HG03280 (cell line): ENCODE data around the gene TUFT1.
"Not testable (repeated sequence)": the region's sequence is repeated elsewhere in the genome, so short reads cannot be mapped to it uniquely, and the experiment has no call there.

Experiments
- ATAC-seq: cut with Tn5 transposase; IDR thresholded peaks from one replicate; pipeline ENCODE4 v1.9.1; 2021; ENCODE audit warnings: mild to moderate bottlenecking, moderate library complexity; ENCODE audit not compliant: unreplicated experiment

The TUFT1 gene

DNA sequence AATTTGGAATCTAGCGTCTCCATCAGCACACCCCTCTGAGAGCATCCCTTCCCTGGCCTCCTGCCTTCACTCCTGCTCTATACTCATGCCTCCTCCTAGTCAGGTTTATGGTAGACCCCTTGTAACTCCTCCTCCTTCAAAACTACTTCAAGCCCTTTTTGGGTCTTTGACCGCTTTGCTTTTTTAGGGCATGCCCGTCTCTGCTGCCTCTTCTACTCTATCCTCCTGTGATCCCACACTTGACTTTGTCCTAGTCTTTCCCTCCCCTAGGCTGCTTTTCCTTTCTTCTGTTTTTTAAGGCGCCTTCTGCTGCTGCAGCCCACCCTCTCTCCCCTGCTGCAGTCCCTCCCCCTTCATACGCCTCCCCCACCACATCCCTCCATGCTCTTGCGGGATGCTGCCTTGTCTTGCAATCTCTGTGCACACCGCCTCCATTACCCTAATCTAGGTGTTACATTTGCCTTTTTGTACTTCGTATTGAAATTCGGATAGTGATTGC, 73.2 kb downstream of the TUFT1 start:
- no peak for ATAC-seq

DNA sequence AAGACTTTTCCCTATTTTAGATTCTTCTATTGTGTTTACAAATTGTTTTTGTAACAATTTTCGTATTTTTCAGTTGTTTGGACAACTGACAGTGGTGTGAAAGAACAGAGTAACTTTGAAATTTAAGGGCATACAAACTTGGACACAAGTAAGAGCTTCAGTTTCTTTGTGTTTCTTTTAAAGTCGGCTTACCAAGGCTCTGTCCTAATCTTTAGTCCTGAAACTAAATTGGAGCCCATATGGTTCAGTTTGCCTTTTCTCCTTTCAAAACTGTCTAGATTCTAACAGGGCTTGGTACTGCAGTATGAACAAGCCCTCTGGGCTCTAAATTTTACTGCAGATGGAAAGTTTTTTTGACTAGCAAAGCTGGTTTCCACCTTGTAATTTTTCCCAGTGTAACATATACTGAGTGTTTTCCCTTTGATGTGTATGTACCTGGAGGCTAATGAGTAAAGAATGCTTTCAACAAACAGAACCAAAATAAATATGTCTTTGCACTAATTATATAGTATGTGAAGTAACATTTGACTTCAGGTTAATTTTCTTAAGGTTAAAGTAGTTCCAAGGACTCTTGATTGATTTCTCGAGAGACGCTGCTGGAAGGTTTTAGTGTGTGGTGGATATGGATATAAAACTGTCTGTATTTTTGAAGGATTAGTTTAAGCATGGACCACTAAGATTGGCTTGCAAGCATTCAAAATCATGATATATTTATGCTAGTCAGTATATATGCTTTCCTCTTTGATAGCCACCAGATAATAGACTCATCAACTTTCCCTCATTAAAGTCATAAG, 75.8 kb downstream of the TUFT1 start:
- no peak for ATAC-seq

DNA sequence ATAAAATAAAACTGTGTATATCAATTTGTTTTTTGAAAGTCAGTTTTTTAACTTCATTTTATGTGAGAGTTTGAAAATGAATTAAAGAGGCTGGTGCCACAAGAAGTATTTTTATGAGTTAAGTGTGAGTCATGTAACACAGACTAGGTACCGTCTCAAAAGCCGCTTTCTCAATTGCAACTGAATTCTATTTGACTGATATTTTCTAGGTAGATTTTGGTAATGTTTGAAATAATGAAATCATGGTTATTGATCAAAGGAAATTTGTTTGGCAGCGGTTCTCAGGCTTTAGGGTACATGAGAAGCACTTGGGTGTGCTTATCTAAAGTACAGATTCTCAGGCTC, 76.4 kb downstream of the TUFT1 start:
- ATAC-seq, result no peak

GRCh38 chr1:151618003-151618402, 77.9 kb downstream of the TUFT1 start:
- ATAC-seq, result no peak

DNA sequence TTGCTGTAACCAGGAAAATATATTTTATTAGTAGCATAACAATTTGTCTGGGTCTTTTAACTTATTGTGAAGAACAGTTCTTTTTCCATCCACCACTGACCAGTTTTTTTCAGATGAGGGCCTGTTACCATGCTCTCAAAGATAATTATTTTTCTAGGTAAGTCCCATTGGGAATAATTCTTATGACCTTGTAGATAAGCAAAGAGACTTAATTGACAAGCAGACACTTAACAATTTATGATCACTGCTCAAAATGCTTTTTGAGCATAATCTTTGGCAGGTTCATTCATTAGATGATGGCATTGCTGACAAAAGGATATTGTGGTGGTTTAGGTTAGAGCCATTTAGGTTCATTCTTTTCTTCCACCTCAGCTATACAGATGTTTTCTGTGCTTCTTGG, 78.4 kb downstream of the TUFT1 start:
- no peak for ATAC-seq

DNA sequence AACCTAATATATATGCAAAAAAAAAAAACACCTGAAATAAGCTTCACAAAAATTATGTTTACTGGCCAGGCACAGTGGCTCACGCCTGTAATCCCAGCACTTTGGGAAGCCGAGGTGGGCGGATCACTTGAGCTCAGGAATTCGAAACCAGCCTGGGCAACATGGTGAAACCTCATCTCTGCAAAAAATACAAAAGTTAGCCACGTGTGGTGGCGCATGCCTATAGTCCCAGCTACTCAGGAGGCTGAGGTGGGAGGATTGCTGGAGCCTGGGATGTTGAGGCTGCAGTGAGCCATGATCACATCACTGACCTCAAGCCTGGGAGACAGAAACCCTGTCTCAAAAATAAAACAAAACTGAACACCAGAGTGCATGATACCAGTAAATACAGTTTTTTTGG, 78.9 kb downstream of the TUFT1 start:
- ATAC-seq, result not testable (repeated sequence)

- ATAC-seq, result no peak
These were observed 79.5 kb downstream of the TUFT1 start for GRCh38 chr1:151619489-151620093.

GRCh38 chr1:151620286-151620685, 80.2 kb downstream of the TUFT1 start:
- ATAC-seq, result no peak

DNA sequence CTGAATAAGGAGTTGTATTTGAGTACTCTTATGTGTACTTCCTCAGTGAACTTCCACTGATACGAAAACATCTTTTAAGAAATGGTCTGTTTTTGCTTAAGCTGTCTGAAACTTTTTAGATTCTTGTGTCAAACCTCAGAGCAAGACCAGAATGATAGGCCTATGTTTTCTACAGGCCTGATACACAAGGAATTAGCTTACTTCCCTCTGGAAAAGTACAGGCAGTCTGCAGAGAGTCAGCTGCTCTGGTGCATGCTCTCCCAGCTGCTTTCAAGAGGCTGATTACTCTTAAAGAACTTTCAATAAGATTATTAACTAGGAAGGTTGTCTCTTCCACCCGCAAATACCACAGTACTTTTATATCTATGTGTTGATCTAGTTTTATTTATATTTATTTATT, 81.2 kb downstream of the TUFT1 start:
- no peak for ATAC-seq

DNA sequence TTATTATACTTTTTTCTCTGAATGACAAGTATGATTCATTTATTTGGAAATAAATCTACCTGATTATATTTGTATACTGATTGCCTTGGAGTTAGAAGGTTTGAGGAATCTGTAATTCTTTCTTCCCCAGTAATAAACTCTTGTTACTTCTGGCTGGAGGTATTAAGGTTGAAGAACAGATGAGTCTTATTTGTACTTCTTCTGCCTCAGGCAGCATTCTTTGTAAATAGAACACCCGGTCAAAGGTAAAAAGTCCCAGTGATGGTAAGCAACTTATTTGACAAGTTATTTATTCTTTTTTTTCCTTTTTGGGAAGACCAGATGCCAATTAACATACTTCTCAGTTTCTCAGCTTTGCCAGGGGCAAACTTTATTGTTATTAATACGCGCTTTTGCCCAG, 84.7 kb downstream of the TUFT1 start:
- no peak for ATAC-seq

- ATAC-seq, result no peak
These were observed 86.7 kb downstream of the TUFT1 start for GRCh38 chr1:151626740-151627334.

DNA sequence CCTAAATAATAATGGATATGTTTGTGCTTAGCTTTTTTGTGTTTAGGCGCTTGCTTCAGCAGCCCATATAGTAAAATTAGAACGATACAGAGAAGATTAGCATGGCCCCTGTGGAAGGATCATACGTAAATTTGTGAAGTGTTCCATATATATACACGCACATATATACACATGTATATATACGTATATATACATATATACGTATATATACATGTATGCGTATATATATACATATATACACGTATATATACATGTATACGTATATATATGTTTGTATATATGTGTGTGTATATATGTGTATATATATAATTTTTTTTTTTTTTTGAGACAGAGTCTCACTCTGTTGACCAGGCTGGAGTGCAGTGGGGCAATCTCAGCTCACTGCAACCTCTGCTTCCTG, 89.2 kb downstream of the TUFT1 start:
- ATAC-seq, result no peak
